MCF 10A (cell line): ENCODE measurements around the gene MAD2L2. TPM values are rescaled to one million over a fixed set of nuclear protein-coding genes. Genes with fewer than 3 reads are reported as not detected.

Source experiments
- BruUV-seq: library from RNA; stranded (reverse); fragments of 400-500 nt; replicated peaks from 2 replicates; lab custom pipeline; 2021; lab: Mats Ljungman, UMichigan
- CTCF ChIA-PET: fragments of 300-600 bp; sonication (Branson Sonifier 250); formaldehyde crosslinking; extraction: SDS; loops from one replicate; lab custom pipeline; 2021; ENCODE audit warnings: antibody characterized with exemption, inconsistent platforms; lab: Yijun Ruan, JAX
- POLR2A ChIA-PET: fragments of 300-600, 350-650 bp; sonication (Branson Sonifier 250); formaldehyde crosslinking; extraction: SDS; loops from one replicate; lab custom pipeline; 2020; ENCODE audit warnings: antibody characterized with exemption, inconsistent platforms; lab: Yijun Ruan, JAX
- DNase-seq: peaks from one replicate; pipeline ENCODE4 v3.0.0-alpha.2; 2018; ENCODE audit not compliant: unreplicated experiment
- H3K27ac Mint-ChIP-seq: one replicate; pipeline ENCODE4 v1.8.0; 2022; ENCODE audit warnings: mild to moderate bottlenecking, low read depth, mixed read lengths; ENCODE audit not compliant: unreplicated experiment
- H3K27me3 Mint-ChIP-seq: one replicate; pipeline ENCODE4 v1.8.0; 2022; ENCODE audit warnings: mixed read lengths; ENCODE audit not compliant: insufficient read depth, unreplicated experiment
- H3K36me3 Mint-ChIP-seq: one replicate; pipeline ENCODE4 v1.8.0; 2022; ENCODE audit warnings: mild to moderate bottlenecking, moderate library complexity, mixed read lengths; ENCODE audit not compliant: insufficient read depth, unreplicated experiment
- H3K4me1 Mint-ChIP-seq: one replicate; pipeline ENCODE4 v1.8.0; 2022; ENCODE audit warnings: mixed read lengths; ENCODE audit not compliant: insufficient read depth, unreplicated experiment
- H3K4me3 Mint-ChIP-seq: one replicate; pipeline ENCODE4 v1.8.0; 2022; ENCODE audit warnings: mild to moderate bottlenecking, moderate library complexity, mixed read lengths; ENCODE audit not compliant: unreplicated experiment
- H3K9me3 Mint-ChIP-seq: one replicate; pipeline ENCODE4 v1.8.0; 2022; ENCODE audit warnings: mixed read lengths; ENCODE audit not compliant: unreplicated experiment
- CTCF ChIP-seq: fragments of 200-600 bp; IDR thresholded peaks from one replicate; pipeline ENCODE4 v1.8.0; 2022; ENCODE audit warnings: antibody characterized with exemption, mild to moderate bottlenecking; ENCODE audit not compliant: unreplicated experiment
- intact Hi-C: fragments of 100-400 bp; cut with micrococcal nuclease; formaldehyde crosslinking; loops from 2 replicates; pipeline ENCODE4 v1.14.1; 2022
- total RNA-seq: library from RNA; stranded (reverse); gene quantifications from 2 replicates; pipeline ENCODE4 v1.2.3, GENCODE V29; 2022

The MAD2L2 gene
- total RNA-seq, 1 experiment from 2014 or later: 46.3 TPM

GRCh38 chr1:11657654-11658053 lies 23.3 kb downstream of the MAD2L2 start:
- DNase-seq: no peak
- ChIA-PET CTCF (interaction anchor here (0.7 to 1.1 kb wide), 2 partner anchors 10 to 406 kb away, joined by 3 to 4 read pairs; no protein-coding TSS in a partner anchor), POLR2A (no interaction called here)
- Mint-ChIP-seq H3K27ac (no peak overlapping the region), H3K36me3 (peaks cover 36% of the 10 kb centered on the region), H3K27me3 (no peaks in the 10 kb centered on the region), H3K9me3 (no peaks in the 10 kb centered on the region), H3K4me3 (no peak overlapping the region), H3K4me1 (no peaks in the 10 kb centered on the region)
- intact Hi-C loops: no loop called here
- BruUV-seq: no TSS peak
- TF ChIP-seq CTCF: no peak

GRCh38 chr1:11654939-11655808 lies 25.8 kb downstream of the MAD2L2 start:
- no TSS peak for BruUV-seq
- H3K9me3 Mint-ChIP-seq: no peaks in the 10 kb centered on the region
- intact Hi-C loops: no loop called here
- ChIA-PET CTCF (interaction anchor here (0.6 to 4.4 kb wide), 6 partner anchors 9 to 414 kb away, joined by 3 to 27 read pairs (median 3); partner anchors contain the start of gene FBXO6), POLR2A (interaction anchor here (0.6 to 2.6 kb wide), 11 partner anchors 9 to 413 kb away, joined by 3 to 11 read pairs (median 3); partner anchors contain the start of genes FBXO6, MAD2L2, MFN2 and MTOR)
- no peaks in the 10 kb centered on the region for H3K4me1 Mint-ChIP-seq
- peaks cover 33% of the 10 kb centered on the region for H3K36me3 Mint-ChIP-seq
- no peak for TF ChIP-seq CTCF
- DNase-seq: no peak
- peak overlapping the region; percentile 76 for H3K4me3 Mint-ChIP-seq
- no peaks in the 10 kb centered on the region for H3K27me3 Mint-ChIP-seq
- H3K27ac Mint-ChIP-seq: peak overlapping the region; percentile 66

GRCh38 chr1:11654137-11654938 lies 26.6 kb downstream of the MAD2L2 start, which contains the start of the genes FBXO2 and FBXO44:
Gene FBXO2, minus strand, starts transcription at chr1:11654429. Its CDS starts 89 bp downstream, at chr1:11654340.
Gene FBXO44, plus strand, starts transcription at chr1:11654877. Its CDS starts 959 bp downstream, at chr1:11655836.
- ChIA-PET POLR2A (interaction anchor here (0.6 to 2.6 kb wide), 13 partner anchors 10 to 413 kb away, joined by 3 to 13 read pairs (median 4); partner anchors contain the start of genes CLCN6, FBXO6, MAD2L2 and MTHFR), CTCF (interaction anchor here (1.0 to 4.4 kb wide), 4 partner anchors 10 to 41 kb away, joined by 3 to 28 read pairs (median 15); partner anchors contain the start of gene FBXO6)
- peak; percentile 67 for DNase-seq
- Mint-ChIP-seq H3K27me3 (no peaks in the 10 kb centered on the region), H3K4me3 (peak within 1 kb of the TSS; percentile 76), H3K27ac (peak within 1 kb of the TSS; percentile 66), H3K4me1 (no peaks in the 10 kb centered on the region), H3K9me3 (no peaks in the 10 kb centered on the region), H3K36me3 (peaks cover 25% of the 10 kb centered on the region)
- no peak for TF ChIP-seq CTCF
- intact Hi-C loops: no loop called here
- BruUV-seq: no TSS peak
